ENCODE results near the gene TTC9. TPM values are rescaled to one million over a fixed set of nuclear protein-coding genes. Genes with fewer than 3 reads are reported as not detected.

The TTC9 gene
- total RNA-seq, 1 experiment from 2014 or later, result 26.2 TPM

DNA sequence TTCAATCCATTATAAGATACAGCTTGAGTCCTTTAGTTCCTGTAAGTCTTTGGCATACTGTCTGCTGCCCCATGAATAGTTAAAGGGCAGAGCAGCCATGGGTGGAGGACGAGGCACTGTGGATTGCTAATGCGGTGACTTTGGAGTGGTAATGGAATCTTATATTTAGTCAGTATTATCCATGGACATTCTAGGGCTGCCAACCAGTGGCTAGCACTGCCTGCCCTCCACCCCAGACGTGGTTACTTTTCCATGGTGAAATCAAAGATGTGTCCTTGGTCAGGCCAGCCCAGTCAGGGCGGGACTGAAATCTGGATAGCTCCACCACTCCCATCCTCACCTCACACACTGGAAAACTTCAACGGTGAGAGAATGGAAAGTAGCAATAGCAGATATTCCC, 2.3 kb downstream of the TTC9 start (continued):
- TF ChIP-seq TCF7 (CRISPR knock-in tag; IDR thresholded peaks at IDR 0.05; ENCODE audit: low read depth) (no peak), ZNF423 (CRISPR knock-in tag; IDR thresholded peaks at IDR 0.05) (no peak), FOXJ3 (CRISPR knock-in tag; IDR thresholded peaks at IDR 0.05; ENCODE audit: borderline replicate concordance) (no peak), ZNF416 (CRISPR knock-in tag; IDR thresholded peaks at IDR 0.05) (no peak), HMGA2 (CRISPR knock-in tag; IDR thresholded peaks at IDR 0.05) (no peak), CREB1 (CRISPR knock-in tag; IDR thresholded peaks at IDR 0.05) (no peak), JAZF1 (CRISPR knock-in tag; IDR thresholded peaks at IDR 0.05) (no peak)
- TF ChIP-seq, protein P1, sequence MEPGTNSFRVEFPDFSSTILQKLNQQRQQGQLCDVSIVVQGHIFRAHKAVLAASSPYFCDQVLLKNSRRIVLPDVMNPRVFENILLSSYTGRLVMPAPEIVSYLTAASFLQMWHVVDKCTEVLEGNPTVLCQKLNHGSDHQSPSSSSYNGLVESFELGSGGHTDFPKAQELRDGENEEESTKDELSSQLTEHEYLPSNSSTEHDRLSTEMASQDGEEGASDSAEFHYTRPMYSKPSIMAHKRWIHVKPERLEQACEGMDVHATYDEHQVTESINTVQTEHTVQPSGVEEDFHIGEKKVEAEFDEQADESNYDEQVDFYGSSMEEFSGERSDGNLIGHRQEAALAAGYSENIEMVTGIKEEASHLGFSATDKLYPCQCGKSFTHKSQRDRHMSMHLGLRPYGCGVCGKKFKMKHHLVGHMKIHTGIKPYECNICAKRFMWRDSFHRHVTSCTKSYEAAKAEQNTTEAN (CRISPR knock-in tag; IDR thresholded peaks at IDR 0.05), result no peak
- TF ChIP-seq, protein P2, sequence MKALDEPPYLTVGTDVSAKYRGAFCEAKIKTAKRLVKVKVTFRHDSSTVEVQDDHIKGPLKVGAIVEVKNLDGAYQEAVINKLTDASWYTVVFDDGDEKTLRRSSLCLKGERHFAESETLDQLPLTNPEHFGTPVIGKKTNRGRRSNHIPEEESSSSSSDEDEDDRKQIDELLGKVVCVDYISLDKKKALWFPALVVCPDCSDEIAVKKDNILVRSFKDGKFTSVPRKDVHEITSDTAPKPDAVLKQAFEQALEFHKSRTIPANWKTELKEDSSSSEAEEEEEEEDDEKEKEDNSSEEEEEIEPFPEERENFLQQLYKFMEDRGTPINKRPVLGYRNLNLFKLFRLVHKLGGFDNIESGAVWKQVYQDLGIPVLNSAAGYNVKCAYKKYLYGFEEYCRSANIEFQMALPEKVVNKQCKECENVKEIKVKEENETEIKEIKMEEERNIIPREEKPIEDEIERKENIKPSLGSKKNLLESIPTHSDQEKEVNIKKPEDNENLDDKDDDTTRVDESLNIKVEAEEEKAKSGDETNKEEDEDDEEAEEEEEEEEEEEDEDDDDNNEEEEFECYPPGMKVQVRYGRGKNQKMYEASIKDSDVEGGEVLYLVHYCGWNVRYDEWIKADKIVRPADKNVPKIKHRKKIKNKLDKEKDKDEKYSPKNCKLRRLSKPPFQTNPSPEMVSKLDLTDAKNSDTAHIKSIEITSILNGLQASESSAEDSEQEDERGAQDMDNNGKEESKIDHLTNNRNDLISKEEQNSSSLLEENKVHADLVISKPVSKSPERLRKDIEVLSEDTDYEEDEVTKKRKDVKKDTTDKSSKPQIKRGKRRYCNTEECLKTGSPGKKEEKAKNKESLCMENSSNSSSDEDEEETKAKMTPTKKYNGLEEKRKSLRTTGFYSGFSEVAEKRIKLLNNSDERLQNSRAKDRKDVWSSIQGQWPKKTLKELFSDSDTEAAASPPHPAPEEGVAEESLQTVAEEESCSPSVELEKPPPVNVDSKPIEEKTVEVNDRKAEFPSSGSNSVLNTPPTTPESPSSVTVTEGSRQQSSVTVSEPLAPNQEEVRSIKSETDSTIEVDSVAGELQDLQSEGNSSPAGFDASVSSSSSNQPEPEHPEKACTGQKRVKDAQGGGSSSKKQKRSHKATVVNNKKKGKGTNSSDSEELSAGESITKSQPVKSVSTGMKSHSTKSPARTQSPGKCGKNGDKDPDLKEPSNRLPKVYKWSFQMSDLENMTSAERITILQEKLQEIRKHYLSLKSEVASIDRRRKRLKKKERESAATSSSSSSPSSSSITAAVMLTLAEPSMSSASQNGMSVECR (CRISPR knock-in tag; IDR thresholded peaks at IDR 0.05; ENCODE audit: borderline replicate concordance), result no peak
- TF ChIP-seq, protein P3, sequence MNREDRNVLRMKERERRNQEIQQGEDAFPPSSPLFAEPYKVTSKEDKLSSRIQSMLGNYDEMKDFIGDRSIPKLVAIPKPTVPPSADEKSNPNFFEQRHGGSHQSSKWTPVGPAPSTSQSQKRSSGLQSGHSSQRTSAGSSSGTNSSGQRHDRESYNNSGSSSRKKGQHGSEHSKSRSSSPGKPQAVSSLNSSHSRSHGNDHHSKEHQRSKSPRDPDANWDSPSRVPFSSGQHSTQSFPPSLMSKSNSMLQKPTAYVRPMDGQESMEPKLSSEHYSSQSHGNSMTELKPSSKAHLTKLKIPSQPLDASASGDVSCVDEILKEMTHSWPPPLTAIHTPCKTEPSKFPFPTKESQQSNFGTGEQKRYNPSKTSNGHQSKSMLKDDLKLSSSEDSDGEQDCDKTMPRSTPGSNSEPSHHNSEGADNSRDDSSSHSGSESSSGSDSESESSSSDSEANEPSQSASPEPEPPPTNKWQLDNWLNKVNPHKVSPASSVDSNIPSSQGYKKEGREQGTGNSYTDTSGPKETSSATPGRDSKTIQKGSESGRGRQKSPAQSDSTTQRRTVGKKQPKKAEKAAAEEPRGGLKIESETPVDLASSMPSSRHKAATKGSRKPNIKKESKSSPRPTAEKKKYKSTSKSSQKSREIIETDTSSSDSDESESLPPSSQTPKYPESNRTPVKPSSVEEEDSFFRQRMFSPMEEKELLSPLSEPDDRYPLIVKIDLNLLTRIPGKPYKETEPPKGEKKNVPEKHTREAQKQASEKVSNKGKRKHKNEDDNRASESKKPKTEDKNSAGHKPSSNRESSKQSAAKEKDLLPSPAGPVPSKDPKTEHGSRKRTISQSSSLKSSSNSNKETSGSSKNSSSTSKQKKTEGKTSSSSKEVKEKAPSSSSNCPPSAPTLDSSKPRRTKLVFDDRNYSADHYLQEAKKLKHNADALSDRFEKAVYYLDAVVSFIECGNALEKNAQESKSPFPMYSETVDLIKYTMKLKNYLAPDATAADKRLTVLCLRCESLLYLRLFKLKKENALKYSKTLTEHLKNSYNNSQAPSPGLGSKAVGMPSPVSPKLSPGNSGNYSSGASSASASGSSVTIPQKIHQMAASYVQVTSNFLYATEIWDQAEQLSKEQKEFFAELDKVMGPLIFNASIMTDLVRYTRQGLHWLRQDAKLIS (CRISPR knock-in tag; IDR thresholded peaks at IDR 0.05; ENCODE audit: borderline replicate concordance), result no peak

DNA sequence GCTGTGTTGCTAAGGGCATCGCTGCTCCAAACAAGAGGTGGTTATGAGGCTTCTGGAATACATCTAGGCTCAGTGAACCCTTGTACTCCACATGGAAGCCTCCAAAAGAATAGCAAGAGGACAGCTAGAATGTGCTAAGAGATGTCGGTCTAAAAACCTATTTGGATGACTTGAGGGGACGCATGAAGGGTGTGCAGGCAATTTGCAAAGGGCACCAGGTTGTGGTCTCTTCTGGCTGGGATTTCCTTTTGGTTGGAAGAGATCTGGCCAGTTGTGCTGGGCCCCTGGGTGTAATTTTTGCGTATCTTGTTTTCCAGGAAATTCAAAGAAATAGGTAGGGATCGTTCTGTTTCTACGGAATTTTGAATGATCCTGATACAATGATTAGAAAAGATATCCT, 4.2 kb downstream of the TTC9 start:
- ChIA-PET CTCF (interaction anchor here (1.8 kb wide), 1 partner anchor 172 kb away, joined by 5 read pairs; no protein-coding TSS in a partner anchor), POLR2A (no interaction called here)
- Mint-ChIP-seq H3K4me3 (peak overlapping the region; percentile 39; the same call in 1 of the 2 replicates), H3K36me3 (peaks cover 8% of the 10 kb centered on the region), H3K4me1 (peaks cover 72% of the 10 kb centered on the region), H3K9me3 (no peaks in the 10 kb centered on the region), H3K27me3 (ENCODE audit: low read depth) (no peaks in the 10 kb centered on the region), H3K27ac (peak overlapping the region; percentile 98)
- ATAC-seq, result no peak
- no peak for DNase-seq (ENCODE audit: low spot score)
- TF ChIP-seq, protein P2 (CRISPR knock-in tag; IDR thresholded peaks at IDR 0.05; ENCODE audit: borderline replicate concordance), result no peak
- TF ChIP-seq HMGA2 (CRISPR knock-in tag; IDR thresholded peaks at IDR 0.05), result no peak
- TF ChIP-seq ZNF263 (CRISPR knock-in tag; IDR thresholded peaks at IDR 0.05; ENCODE audit: low read depth), result no peak
- no peak for TF ChIP-seq TP53 (CRISPR knock-in tag; IDR thresholded peaks at IDR 0.05)
- no peak for TF ChIP-seq NFYB (CRISPR knock-in tag; conservative IDR thresholded peaks at IDR 0.05; ENCODE audit: low read depth)
- TF ChIP-seq, protein P4, sequence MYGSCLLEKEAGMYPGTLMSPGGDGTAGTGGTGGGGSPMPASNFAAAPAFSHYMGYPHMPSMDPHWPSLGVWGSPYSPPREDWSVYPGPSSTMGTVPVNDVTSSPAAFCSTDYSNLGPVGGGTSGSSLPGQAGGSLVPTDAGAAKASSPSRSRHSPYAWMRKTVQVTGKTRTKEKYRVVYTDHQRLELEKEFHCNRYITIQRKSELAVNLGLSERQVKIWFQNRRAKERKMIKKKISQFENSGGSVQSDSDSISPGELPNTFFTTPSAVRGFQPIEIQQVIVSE (CRISPR knock-in tag; IDR thresholded peaks at IDR 0.05; ENCODE audit: borderline replicate concordance), result no peak
- TF ChIP-seq, protein P5, sequence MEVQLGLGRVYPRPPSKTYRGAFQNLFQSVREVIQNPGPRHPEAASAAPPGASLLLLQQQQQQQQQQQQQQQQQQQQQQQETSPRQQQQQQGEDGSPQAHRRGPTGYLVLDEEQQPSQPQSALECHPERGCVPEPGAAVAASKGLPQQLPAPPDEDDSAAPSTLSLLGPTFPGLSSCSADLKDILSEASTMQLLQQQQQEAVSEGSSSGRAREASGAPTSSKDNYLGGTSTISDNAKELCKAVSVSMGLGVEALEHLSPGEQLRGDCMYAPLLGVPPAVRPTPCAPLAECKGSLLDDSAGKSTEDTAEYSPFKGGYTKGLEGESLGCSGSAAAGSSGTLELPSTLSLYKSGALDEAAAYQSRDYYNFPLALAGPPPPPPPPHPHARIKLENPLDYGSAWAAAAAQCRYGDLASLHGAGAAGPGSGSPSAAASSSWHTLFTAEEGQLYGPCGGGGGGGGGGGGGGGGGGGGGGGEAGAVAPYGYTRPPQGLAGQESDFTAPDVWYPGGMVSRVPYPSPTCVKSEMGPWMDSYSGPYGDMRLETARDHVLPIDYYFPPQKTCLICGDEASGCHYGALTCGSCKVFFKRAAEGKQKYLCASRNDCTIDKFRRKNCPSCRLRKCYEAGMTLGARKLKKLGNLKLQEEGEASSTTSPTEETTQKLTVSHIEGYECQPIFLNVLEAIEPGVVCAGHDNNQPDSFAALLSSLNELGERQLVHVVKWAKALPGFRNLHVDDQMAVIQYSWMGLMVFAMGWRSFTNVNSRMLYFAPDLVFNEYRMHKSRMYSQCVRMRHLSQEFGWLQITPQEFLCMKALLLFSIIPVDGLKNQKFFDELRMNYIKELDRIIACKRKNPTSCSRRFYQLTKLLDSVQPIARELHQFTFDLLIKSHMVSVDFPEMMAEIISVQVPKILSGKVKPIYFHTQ (CRISPR knock-in tag; IDR thresholded peaks at IDR 0.05), result no peak
- TF ChIP-seq, protein P6, sequence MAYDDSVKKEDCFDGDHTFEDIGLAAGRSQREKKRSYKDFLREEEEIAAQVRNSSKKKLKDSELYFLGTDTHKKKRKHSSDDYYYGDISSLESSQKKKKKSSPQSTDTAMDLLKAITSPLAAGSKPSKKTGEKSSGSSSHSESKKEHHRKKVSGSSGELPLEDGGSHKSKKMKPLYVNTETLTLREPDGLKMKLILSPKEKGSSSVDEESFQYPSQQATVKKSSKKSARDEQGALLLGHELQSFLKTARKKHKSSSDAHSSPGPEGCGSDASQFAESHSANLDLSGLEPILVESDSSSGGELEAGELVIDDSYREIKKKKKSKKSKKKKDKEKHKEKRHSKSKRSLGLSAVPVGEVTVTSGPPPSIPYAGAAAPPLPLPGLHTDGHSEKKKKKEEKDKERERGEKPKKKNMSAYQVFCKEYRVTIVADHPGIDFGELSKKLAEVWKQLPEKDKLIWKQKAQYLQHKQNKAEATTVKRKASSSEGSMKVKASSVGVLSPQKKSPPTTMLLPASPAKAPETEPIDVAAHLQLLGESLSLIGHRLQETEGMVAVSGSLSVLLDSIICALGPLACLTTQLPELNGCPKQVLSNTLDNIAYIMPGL (CRISPR knock-in tag; IDR thresholded peaks at IDR 0.05), result no peak

Data from WTC11 (cell line).